Breast epithelium (tissue), 4 donors: ENCODE results near the gene DUSP7. TPM values are rescaled to one million over a fixed set of nuclear protein-coding genes. Genes with fewer than 3 reads are reported as not detected.

Source experiments
- DNase-seq, 2 donors: peaks; one replicate each; pipeline ENCODE4 v3.0.0-alpha.2; 2019; ENCODE audit warnings: low spot score in 2 of 2
- H3K27ac ChIP-seq, 2 donors: fragments of 200-600 bp; sonication (generic) in 1 of 2; one replicate each; pipeline ENCODE4 v1.5.1; 2016 to 2019; ENCODE audit warnings: mild to moderate bottlenecking in 1 of 2
- H3K27me3 ChIP-seq, 2 donors: fragments of 200-600 bp; sonication (generic) in 1 of 2; one replicate each; pipeline versions ENCODE4 v1.5.1 to v1.6.0; 2017 to 2019; ENCODE audit warnings: control low read depth in 1 of 2, mild to moderate bottlenecking in 1 of 2
- H3K36me3 ChIP-seq: fragments of 200-600 bp; one replicate; pipeline ENCODE4 v1.5.1; 2019
- H3K4me1 ChIP-seq, 2 donors: fragments of 200-600 bp; sonication (generic); one replicate each; pipeline ENCODE4 v1.5.1; 2016 to 2019; ENCODE audit warnings: control low read depth in 1 of 2
- H3K4me3 ChIP-seq, 3 donors: fragments of 200-600 bp; sonication (generic); 1 replicate in 2 of 3; 2 replicates in 1 of 3; pipeline ENCODE4 v1.5.1; 2016 to 2019; ENCODE audit warnings: mild to moderate bottlenecking in 3 of 3, moderate library complexity in 2 of 3
- H3K9me3 ChIP-seq, 2 donors: fragments of 200-600 bp; sonication (generic) in 1 of 2; one replicate each; pipeline ENCODE4 v1.5.1; 2016 to 2019; ENCODE audit warnings: control low read depth in 1 of 2
- CTCF ChIP-seq, 3 donors: fragments of 450-650 bp; IDR thresholded peaks; one replicate each; pipeline ENCODE4 v1.5.1; 2016 to 2017; ENCODE audit warnings: antibody characterized with exemption in 3 of 3, mild to moderate bottlenecking in 3 of 3, moderate library complexity in 3 of 3
- POLR2A ChIP-seq: fragments of 450-650 bp; IDR thresholded peaks from one replicate; pipeline ENCODE4 v1.6.1; 2016; ENCODE audit warnings: antibody characterized with exemption, mild to moderate bottlenecking, moderate library complexity
- POLR2AphosphoS5 ChIP-seq, 3 donors: sonication (generic); formaldehyde crosslinking; IDR thresholded peaks; one replicate each; pipeline ENCODE4 v1.6.1; 2017; ENCODE audit warnings: antibody characterized with exemption in 3 of 3
- intact Hi-C: fragments of 100-400 bp; cut with DNase I; formaldehyde crosslinking; loops from one replicate; pipeline ENCODE4 v1.15.1; 2023; ENCODE audit warnings: low total_unique reads
- total RNA-seq, 3 donors: library from RNA; depleted of rRNA; stranded (reverse); fragments of >200 nt; gene quantifications; one replicate each; pipeline ENCODE4 v1.1.0, GENCODE V29; 2016

DUSP7 gene
- total RNA-seq, 3 donors from 2014 or later, result 7.0 to 11.1 (median 8.6) TPM

GRCh38 chr3:52062505-52062904 lies 6.1 kb upstream of the DUSP7 start:
- Histone ChIP-seq H3K4me1 (peaks cover 0 to 10% of the 10 kb centered on the region in 2 donors), H3K27ac (peak overlapping the region; percentile 43 to 55), H3K4me3 (no peak overlapping the region), H3K36me3 (no peaks in the 10 kb centered on the region), H3K27me3 (no peaks in the 10 kb centered on the region), H3K9me3 (no peaks in the 10 kb centered on the region)
- TF ChIP-seq POLR2AphosphoS5 (IDR thresholded peaks at IDR 0.05) (no peak), POLR2A (no peak), CTCF (IDR thresholded peaks at IDR 0.05) (no peak)
- no peak for DNase-seq
- intact Hi-C loops, result no loop called here

GRCh38 chr3:52061121-52061910 lies 4.9 kb upstream of the DUSP7 start:
- Histone ChIP-seq H3K9me3 (no peaks in the 10 kb centered on the region), H3K36me3 (no peaks in the 10 kb centered on the region), H3K4me3 (no peak overlapping the region), H3K27ac (peak overlapping the region; percentile 55 to 61), H3K4me1 (peaks cover 0 to 10% of the 10 kb centered on the region in 2 donors), H3K27me3 (no peaks in the 10 kb centered on the region)
- intact Hi-C loops, result no loop called here
- TF ChIP-seq POLR2A, result no peak
- TF ChIP-seq CTCF (IDR thresholded peaks at IDR 0.05), result no peak
- no peak for TF ChIP-seq POLR2AphosphoS5 (IDR thresholded peaks at IDR 0.05)
- no peak for DNase-seq

DNA sequence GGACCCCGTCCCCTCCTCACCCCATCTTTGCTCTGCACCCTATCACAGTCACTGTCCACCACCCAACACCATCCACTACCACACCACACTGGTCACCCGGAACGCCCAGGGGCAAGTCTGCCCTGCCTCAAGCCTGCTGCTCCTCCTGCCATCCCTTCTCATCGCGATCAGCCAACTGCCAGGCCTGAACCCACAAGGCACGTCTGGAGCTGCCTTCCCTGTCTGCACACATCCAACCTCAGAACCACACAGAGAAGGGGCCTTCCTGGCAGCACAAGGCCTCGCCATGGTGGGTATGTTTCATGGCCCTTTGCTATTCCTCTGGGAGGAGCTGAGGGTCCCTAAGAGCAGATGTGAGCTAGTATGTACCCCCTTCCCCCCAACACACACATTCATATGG lies 3.4 kb upstream of the DUSP7 start:
- no peaks in the 10 kb centered on the region for H3K36me3 ChIP-seq
- no peak overlapping the region for H3K4me3 ChIP-seq
- intact Hi-C loops, result loop anchor here (5.0 to 10.0 kb wide), 2 partner anchors 55 to 93 kb away; partner anchors contain the start of gene POC1A
- DNase-seq, result no peak
- H3K27ac ChIP-seq, result peak overlapping the region; percentile 40 to 69
- TF ChIP-seq CTCF (IDR thresholded peaks at IDR 0.05) (no peak), POLR2AphosphoS5 (IDR thresholded peaks at IDR 0.05) (no peak), POLR2A (no peak)
- H3K9me3 ChIP-seq, result no peaks in the 10 kb centered on the region
- no peaks in the 10 kb centered on the region for H3K27me3 ChIP-seq
- peaks cover 0 to 11% of the 10 kb centered on the region in 2 donors for H3K4me1 ChIP-seq

DNA sequence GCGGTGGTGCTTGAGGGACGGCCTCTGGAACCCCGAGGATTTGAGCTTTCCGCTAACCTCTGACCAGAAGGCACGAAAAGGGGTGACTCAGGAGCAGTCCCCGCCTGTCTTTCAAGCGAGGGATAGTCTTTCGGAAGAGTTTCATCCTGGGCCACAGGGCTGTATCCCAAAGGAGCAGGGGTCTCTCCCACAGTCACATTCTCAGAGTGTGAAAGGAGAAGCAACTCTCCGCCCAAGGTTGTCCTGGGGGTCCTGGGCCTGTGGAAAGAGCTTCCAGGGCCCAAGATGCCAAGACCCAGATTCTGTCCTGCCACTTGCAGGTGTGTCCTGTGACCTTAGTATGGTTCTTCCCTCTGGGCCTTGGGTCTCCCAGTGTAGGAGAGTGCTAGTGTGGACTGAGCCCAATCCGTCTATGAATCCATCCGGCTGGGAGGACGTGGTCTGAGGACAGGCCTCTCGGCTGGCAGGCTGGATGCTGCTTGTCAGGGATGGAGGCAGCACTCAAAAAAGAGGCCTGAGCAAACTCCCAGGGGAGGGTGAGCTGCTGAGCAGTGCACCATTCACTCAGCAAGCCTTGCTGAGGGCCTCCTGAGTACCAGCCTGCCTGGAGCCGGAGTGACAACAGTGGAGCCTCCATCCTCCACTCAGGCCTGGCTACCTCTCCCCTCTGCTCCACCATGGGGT lies 1.6 kb upstream of the DUSP7 start:
- H3K27ac ChIP-seq, result peak overlapping the region; percentile 92 to 94

More for the DNA sequence above, 1.6 kb upstream of the DUSP7 start:
- intact Hi-C loops, result loop anchor here (5.0 to 10.0 kb wide), 2 partner anchors 53 to 94 kb away; partner anchors contain the start of gene POC1A
- peak overlapping the region; percentile 52 to 95 (median 78) for H3K4me3 ChIP-seq
- H3K9me3 ChIP-seq, result no peaks in the 10 kb centered on the region
- no peaks in the 10 kb centered on the region for H3K27me3 ChIP-seq
- TF ChIP-seq POLR2AphosphoS5 (IDR thresholded peaks at IDR 0.05), result no peak
- no peak for TF ChIP-seq POLR2A
- TF ChIP-seq CTCF (IDR thresholded peaks at IDR 0.05), result no peak
- no peaks in the 10 kb centered on the region for H3K36me3 ChIP-seq
- DNase-seq, result no peak
- H3K4me1 ChIP-seq, result peaks cover 10 to 23% of the 10 kb centered on the region in 2 donors
